Keratinocyte (primary cell): ENCODE results near the gene USF3. TPM values are rescaled to one million over a fixed set of nuclear protein-coding genes. Genes with fewer than 3 reads are reported as not detected.

ENCODE experiments used
- DNase-seq: peaks from one replicate; pipeline ENCODE4 v3.0.0-alpha.2; 2011; ENCODE audit warnings: low read depth, missing footprints, low spot score
- FAIRE-seq: peaks from 2 replicates; lab custom pipeline; 2011; peaks lifted over from hg19 to GRCh38; lab: Jason Lieb, UNC
- H2AFZ ChIP-seq: 2 replicates; pipeline ENCODE4 v1.6.0; 2012; ENCODE audit warnings: low read length, control low read depth, inconsistent platforms; ENCODE audit not compliant: control insufficient read depth
- H3K27ac ChIP-seq: 2 replicates; pipeline ENCODE4 v1.5.1; 2011; ENCODE audit warnings: low read length; ENCODE audit not compliant: control insufficient read depth, insufficient read depth
- H3K27me3 ChIP-seq: 3 replicates; pipeline ENCODE4 v1.6.0; 2011; ENCODE audit warnings: low read length; ENCODE audit not compliant: control insufficient read depth, insufficient read depth; ENCODE audit errors: extremely low read depth
- H3K36me3 ChIP-seq, 2 experiments: 2 replicates in 1 of 2; 3 replicates in 1 of 2; pipeline ENCODE4 v1.5.1; 2011; ENCODE audit warnings: low read length in 2 of 2, mild to moderate bottlenecking in 1 of 2; ENCODE audit not compliant: control insufficient read depth in 2 of 2, insufficient read depth in 2 of 2; ENCODE audit errors: extremely low read depth in 1 of 2
- H3K4me1 ChIP-seq: 3 replicates; pipeline ENCODE4 v1.5.1; 2011; ENCODE audit warnings: low read length; ENCODE audit not compliant: control insufficient read depth, insufficient read depth; ENCODE audit errors: extremely low read depth
- H3K4me2 ChIP-seq: 3 replicates; pipeline ENCODE4 v1.6.0; 2011; ENCODE audit warnings: low read depth, low read length; ENCODE audit not compliant: control insufficient read depth, insufficient read depth; ENCODE audit errors: extremely low read depth
- H3K4me3 ChIP-seq, 3 experiments: fragments of 200-600 bp in 1 of 3; sonication (generic) in 1 of 3; 2 replicates in 2 of 3; 3 replicates in 1 of 3; pipeline ENCODE4 v1.5.1; 2011 to 2016; ENCODE audit warnings: low read length in 3 of 3, mild to moderate bottlenecking in 3 of 3, control low read depth in 2 of 3, inconsistent platforms in 1 of 3, low read depth in 1 of 3, mixed read lengths in 1 of 3, mixed run types in 1 of 3, moderate library complexity in 1 of 3; ENCODE audit not compliant: control insufficient read depth in 2 of 3, insufficient read depth in 2 of 3; ENCODE audit errors: extremely low read depth in 1 of 3
- H3K79me2 ChIP-seq: 2 replicates; pipeline ENCODE4 v1.6.0; 2012; ENCODE audit warnings: low read length; ENCODE audit not compliant: control insufficient read depth, insufficient read depth
- H3K9ac ChIP-seq: 3 replicates; pipeline ENCODE4 v1.6.0; 2011; ENCODE audit warnings: low read length; ENCODE audit not compliant: control insufficient read depth, insufficient read depth; ENCODE audit errors: extremely low read depth
- H3K9me1 ChIP-seq: 3 replicates; pipeline ENCODE4 v1.6.0; 2011; ENCODE audit warnings: low read length; ENCODE audit not compliant: control insufficient read depth, insufficient read depth; ENCODE audit errors: extremely low read depth
- H3K9me3 ChIP-seq: 2 replicates; pipeline ENCODE4 v1.5.1; 2012; ENCODE audit warnings: low read depth, low read length; ENCODE audit not compliant: control insufficient read depth
- H4K20me1 ChIP-seq: 3 replicates; pipeline ENCODE4 v1.6.0; 2011; ENCODE audit warnings: low read length; ENCODE audit not compliant: control insufficient read depth, insufficient read depth; ENCODE audit errors: extremely low read depth
- EZH2 ChIP-seq: IDR thresholded peaks from one replicate; pipeline ENCODE4 v1.6.1; 2012; ENCODE audit warnings: inconsistent platforms, mild to moderate bottlenecking, low read length, moderate library complexity
- dilution Hi-C: fragments of 300-500 bp; cut with MboI; formaldehyde crosslinking; loops from one replicate; pipeline ENCODE4 v1.7.0; 2020; ENCODE audit warnings: low sequenced_read_pairs; ENCODE audit not compliant: extremely low pct_ligation_motif_present
- polyA plus RNA-seq, 5 experiments: library from polyadenylated mRNA; depleted of rRNA in 3 of 5; stranded (reverse) in 3 of 5; stranded (forward) in 1 of 5; unstranded in 1 of 5; fragments of >200 nt; gene quantifications; 1 replicate in 1 of 5; 2 replicates in 3 of 5; 3 replicates in 1 of 5; pipeline versions ENCODE4 v1.2.1 to v1.2.3, GENCODE V29; 2011 to 2012; ENCODE audit warnings: missing spikeins in 2 of 5, low read depth in 1 of 5, low replicate concordance in 1 of 5
- TF ChIP-seq, protein P1 (sequence below), 3 experiments: IDR thresholded peaks in 1 of 3; conservative IDR thresholded peaks in 1 of 3; optimal IDR thresholded peaks in 1 of 3; 2 replicates in 2 of 3; 3 replicates in 1 of 3; pipeline versions ENCODE3 to v1.5.1; 2011; ENCODE audit warnings: low read length in 3 of 3, mild to moderate bottlenecking in 3 of 3, moderate library complexity in 2 of 3, control low read depth in 1 of 3, inconsistent platforms in 1 of 3; ENCODE audit not compliant: insufficient read depth in 2 of 3; ENCODE audit errors: extremely low read depth in 1 of 3

Gene USF3
- polyA plus RNA-seq, 1 donor (not counting 4 experiments of a cell fraction or from before 2014, with no cell fraction given) = 8.8 TPM

DNA sequence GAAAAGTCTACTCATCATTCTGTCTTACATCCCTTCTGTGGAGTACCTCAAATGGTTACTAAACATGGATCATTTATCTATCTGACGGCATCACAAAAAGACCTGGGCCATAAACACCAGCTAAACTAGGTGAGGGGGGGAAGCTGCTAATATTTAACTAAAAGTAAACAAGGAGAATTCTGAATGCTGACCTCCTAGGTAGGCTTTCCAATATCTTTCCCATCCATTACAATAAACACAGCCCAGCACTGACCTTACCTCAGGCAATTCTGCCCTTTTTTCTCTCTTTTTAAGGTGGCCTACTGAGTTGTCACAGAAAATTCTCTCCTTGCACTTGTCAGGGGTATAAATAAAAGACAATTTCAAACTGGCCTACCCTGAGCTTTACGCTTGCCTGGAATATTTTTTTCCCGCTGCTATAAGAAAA is 33.1 kb downstream of the USF3 start:
- H4K20me1 ChIP-seq = no peaks in the 10 kb centered on the region
- no peak for TF ChIP-seq EZH2
- TF ChIP-seq, protein P1, sequence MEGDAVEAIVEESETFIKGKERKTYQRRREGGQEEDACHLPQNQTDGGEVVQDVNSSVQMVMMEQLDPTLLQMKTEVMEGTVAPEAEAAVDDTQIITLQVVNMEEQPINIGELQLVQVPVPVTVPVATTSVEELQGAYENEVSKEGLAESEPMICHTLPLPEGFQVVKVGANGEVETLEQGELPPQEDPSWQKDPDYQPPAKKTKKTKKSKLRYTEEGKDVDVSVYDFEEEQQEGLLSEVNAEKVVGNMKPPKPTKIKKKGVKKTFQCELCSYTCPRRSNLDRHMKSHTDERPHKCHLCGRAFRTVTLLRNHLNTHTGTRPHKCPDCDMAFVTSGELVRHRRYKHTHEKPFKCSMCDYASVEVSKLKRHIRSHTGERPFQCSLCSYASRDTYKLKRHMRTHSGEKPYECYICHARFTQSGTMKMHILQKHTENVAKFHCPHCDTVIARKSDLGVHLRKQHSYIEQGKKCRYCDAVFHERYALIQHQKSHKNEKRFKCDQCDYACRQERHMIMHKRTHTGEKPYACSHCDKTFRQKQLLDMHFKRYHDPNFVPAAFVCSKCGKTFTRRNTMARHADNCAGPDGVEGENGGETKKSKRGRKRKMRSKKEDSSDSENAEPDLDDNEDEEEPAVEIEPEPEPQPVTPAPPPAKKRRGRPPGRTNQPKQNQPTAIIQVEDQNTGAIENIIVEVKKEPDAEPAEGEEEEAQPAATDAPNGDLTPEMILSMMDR (optimal IDR thresholded peaks at IDR 0.05 in 1 of 3, IDR thresholded peaks at IDR 0.05 in 1 of 3, conservative IDR thresholded peaks at IDR 0.05 in 1 of 3; ENCODE audit: extremely low read depth in 1 of 3, insufficient read depth in 2 of 3, low read length in 3 of 3) = no peak
- no peaks in the 10 kb centered on the region for H3K79me2 ChIP-seq
- no peaks in the 10 kb centered on the region for H3K9me3 ChIP-seq
- H3K4me2 ChIP-seq = no peak overlapping the region
- no peaks in the 10 kb centered on the region for H3K4me1 ChIP-seq
- no peaks in the 10 kb centered on the region for H3K9me1 ChIP-seq
- no peak overlapping the region for H2AFZ ChIP-seq
- H3K27me3 ChIP-seq = no peaks in the 10 kb centered on the region
- no peak overlapping the region for H3K4me3 ChIP-seq
- H3K9ac ChIP-seq = no peak overlapping the region
- no peak overlapping the region for H3K27ac ChIP-seq
- dilution Hi-C loops = no loop called here
- FAIRE-seq (no peak), DNase-seq (no peak)
- H3K36me3 ChIP-seq = peaks cover 4 to 6% of the 10 kb centered on the region in 2 experiments

DNA sequence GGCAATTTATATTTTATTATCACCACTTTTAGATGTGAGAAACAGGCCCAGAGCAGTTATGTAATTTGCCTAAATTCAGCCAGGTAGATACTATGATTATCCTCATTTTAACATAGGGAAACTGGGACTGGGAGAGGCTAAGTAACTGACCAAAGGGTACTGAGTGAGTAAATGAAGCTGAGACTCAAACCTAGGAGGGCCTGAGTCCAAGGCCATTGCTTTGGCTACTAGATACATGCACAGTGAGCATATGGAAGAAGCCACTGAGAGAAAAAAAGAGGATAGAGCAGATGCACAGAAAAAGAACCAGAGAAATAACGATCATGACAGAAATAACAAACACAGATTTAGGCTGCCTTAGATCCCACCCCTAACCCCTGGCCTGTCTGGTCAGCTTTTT is 33.6 kb downstream of the USF3 start:
- dilution Hi-C loops = no loop called here
- no peaks in the 10 kb centered on the region for H3K4me1 ChIP-seq
- FAIRE-seq = no peak
- no peaks in the 10 kb centered on the region for H3K9me3 ChIP-seq
- peaks cover 4 to 6% of the 10 kb centered on the region in 2 experiments for H3K36me3 ChIP-seq
- H3K79me2 ChIP-seq = no peaks in the 10 kb centered on the region
- no peaks in the 10 kb centered on the region for H3K9me1 ChIP-seq
- H3K27ac ChIP-seq = no peak overlapping the region
- no peaks in the 10 kb centered on the region for H4K20me1 ChIP-seq
- no peak overlapping the region for H2AFZ ChIP-seq
- H3K4me2 ChIP-seq = no peak overlapping the region
- no peak overlapping the region for H3K4me3 ChIP-seq
- DNase-seq = no peak
- no peak for TF ChIP-seq EZH2
- TF ChIP-seq, protein P1 (optimal IDR thresholded peaks at IDR 0.05 in 1 of 3, IDR thresholded peaks at IDR 0.05 in 1 of 3, conservative IDR thresholded peaks at IDR 0.05 in 1 of 3; ENCODE audit: extremely low read depth in 1 of 3, insufficient read depth in 2 of 3, low read length in 3 of 3) = no peak
- no peak overlapping the region for H3K9ac ChIP-seq
- no peaks in the 10 kb centered on the region for H3K27me3 ChIP-seq
